ENCODE results near the gene IRAK3.

IRAK3 gene, protein sequence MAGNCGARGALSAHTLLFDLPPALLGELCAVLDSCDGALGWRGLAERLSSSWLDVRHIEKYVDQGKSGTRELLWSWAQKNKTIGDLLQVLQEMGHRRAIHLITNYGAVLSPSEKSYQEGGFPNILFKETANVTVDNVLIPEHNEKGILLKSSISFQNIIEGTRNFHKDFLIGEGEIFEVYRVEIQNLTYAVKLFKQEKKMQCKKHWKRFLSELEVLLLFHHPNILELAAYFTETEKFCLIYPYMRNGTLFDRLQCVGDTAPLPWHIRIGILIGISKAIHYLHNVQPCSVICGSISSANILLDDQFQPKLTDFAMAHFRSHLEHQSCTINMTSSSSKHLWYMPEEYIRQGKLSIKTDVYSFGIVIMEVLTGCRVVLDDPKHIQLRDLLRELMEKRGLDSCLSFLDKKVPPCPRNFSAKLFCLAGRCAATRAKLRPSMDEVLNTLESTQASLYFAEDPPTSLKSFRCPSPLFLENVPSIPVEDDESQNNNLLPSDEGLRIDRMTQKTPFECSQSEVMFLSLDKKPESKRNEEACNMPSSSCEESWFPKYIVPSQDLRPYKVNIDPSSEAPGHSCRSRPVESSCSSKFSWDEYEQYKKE

GRCh38 chr12:66188584-66189485 lies at the start of gene IRAK3:
IRAK3 (plus strand) TSS chr12:66189214; CDS start chr12:66189300, 86 bp downstream.
- DNase-seq = peak; percentile 8

DNA sequence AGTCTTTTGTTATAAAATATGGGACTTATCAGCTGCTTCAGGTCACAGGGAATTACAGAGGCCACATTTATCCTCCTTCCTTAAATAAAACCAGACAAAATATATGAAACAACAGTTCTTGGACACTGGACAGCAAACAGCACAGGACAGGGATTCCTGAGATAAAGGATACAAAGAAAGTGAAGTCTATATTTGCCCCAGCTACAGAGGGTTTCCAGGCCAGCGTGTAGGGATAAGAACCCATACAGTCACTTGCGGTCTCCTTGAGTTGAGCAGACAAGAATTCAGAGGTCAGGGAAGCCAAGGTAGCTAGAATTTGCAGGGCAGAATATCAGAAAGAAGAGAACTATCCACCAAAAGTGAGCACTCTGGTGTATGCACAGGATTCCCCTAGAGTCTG lies 49.7 kb upstream of the IRAK3 start:
- no peak for DNase-seq

DNA sequence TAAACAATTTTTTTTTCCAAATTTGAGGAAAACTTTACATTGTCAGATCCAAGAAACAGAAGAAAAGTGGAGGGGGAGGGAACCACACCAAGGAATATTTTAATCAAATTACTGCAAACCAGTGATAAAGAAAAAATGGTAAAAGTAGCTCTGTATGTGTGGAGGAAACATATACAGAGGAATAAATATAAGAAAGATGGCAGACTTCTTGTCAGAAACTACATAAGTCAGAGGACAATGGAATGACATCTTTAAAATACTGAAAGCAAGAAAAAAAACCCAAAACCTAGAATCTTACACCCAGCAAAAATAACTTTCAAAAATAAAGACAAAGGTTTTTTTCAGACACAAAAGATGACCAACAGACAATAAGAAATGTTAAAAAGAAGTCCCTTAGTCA lies 48.3 kb upstream of the IRAK3 start:
- DNase-seq = no peak

GRCh38 chr12:66141299-66141698 lies 47.7 kb upstream of the IRAK3 start:
- no peak for DNase-seq

- no peak for DNase-seq
Observed at GRCh38 chr12:66142826-66143225, 46.2 kb upstream of the IRAK3 start.

GRCh38 chr12:66143868-66144267 lies 45.1 kb upstream of the IRAK3 start:
- DNase-seq = no peak

DNA sequence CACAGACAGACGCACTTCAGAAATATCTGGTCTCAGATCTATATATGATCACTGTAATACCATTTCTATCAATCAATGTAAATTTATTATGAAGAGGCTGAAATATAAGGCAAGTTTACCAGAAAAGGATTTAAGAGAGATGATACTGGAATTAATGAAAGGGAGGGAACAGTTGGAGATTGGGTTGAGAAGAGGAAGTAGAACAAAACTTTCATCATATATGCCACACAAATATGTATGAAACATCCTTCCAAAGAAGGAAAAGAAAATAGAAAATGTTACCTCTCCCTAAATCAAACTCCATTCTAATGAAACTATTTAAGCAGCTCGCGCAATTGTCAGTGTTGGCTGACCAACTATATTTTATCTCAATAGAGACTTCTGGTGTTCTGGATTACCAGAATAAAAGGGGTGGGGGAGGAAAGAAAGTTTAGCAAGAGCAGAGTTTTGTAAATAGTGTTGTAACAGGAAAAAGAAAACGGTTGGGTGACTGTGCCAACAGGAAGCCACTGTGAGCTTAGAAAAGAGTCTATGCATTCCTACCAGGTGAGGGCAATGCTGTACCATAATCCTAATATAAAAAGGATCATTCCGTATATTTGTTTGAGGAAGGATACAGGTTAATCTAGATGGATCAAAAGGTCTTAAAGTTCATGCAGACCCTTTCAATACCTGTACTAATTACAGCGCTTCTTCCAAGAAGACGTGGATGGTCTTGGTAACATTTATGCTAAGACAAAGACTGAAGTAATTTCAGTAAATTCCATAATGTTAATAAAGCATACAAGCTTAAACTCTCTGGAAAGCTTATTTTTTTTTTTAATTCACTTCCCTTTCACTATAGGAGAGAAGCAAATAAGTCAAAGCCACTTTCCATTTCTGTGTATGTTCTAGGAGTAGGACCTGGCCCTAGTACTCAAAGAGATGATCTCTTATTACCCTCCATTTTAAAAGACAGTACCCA lies 43.9 kb upstream of the IRAK3 start:
- peak; percentile 20 for DNase-seq

- DNase-seq = no peak
Observed at GRCh38 chr12:66149702-66150398, 39.2 kb upstream of the IRAK3 start.

DNA sequence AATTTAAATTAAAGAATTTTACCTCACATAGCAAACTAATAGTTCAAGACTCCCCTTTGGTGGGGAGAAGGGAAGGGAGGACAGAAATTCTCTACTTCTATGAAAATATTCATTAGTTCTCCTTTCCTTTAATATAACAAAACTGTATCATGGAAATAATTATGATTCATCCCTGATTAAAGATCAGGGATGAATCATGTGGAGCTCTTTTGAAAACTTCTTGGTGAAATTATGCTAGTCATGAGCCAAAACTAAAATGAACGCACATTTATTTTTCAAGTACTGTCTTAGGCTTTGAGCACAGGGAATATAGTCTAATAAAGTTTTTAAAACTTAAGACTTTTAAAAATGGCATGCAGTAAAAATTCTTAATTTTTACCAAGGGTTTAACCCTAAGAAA lies 36.3 kb upstream of the IRAK3 start:
- no peak for DNase-seq

DNA sequence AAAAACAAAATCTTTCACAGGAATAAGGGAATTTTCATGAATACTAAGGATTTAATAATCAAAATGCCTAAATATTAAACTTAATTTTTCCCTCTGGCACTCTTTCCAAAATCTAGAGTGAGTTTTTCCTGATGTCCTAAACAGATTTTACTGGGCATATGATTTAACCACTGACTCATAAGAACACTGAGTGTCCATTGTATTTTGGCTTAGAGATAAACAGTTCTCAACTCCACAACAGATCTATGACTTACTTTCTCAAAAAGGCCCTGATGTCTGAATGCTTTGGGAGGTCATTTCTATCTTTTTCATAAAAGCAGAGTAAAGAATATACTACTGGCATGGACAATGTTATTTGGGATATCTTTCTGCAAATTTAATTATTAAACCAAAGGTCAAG lies 34.2 kb upstream of the IRAK3 start:
- DNase-seq = no peak

- DNase-seq = no peak
Observed at GRCh38 chr12:66156654-66157053, 32.4 kb upstream of the IRAK3 start.

GRCh38 chr12:66159123-66159522 lies 29.9 kb upstream of the IRAK3 start:
- no peak for DNase-seq

DNA sequence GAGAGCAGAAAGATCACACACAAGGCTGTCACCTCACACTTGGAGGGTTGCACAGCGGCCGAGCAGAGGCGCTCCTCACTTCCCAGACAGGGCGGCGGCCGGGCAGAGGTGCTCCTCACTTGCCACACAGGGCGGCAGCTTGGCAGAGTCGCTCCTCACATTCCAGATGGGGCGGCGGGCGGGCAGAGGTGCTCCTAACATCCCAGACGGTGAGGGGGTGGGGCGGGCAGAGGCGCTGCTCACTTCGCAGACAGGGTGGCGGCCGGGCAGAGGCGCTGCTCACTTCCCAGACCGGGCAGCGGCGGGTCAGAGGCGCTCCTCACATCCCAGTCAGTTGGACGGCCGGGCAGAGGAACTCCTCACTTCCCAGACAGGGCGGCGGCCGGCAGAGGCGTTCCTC lies 28.3 kb upstream of the IRAK3 start:
- no peak for DNase-seq

DNA sequence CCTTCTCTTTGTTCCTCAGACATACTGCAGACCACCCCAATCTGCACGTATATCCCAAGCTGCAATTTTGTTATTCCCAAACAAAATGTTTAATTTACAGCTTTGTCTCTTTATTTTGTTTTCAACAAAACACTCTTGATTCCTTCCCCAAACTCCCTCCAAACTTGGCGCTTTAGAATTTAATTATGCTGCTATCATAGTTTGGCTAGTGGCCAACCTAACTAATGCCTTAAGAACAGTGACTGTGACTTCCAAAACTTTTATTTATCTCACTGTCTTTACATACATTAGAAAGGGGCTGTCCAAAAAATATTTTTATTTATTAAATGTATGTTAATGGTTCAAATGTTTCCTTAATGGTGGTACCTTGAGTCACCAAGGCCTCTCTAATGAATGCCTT lies 26.3 kb upstream of the IRAK3 start:
- no peak for DNase-seq

- DNase-seq = no peak
Observed at GRCh38 chr12:66163289-66163688, 25.7 kb upstream of the IRAK3 start.

GRCh38 chr12:66164349-66164821 lies 24.6 kb upstream of the IRAK3 start:
- no peak for DNase-seq

DNA sequence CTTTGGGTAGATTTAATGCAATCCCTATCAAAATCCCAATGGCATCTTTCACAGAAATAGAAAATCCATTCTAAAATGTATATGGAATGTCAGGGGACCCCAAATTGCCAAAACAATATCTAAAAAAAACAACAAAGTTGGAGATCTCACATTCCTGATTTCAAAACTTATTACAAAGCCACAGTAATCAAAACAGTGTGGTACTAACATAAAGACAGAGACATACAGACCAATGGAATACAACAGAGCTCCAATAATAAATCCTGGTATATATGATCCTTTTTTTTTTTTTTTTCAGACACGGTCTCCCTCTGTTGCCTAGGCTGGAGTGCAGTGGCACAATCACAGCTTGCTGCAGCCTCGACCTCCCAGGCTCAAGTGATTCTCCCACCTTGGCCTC lies 23.9 kb upstream of the IRAK3 start:
- DNase-seq = no peak

DNA sequence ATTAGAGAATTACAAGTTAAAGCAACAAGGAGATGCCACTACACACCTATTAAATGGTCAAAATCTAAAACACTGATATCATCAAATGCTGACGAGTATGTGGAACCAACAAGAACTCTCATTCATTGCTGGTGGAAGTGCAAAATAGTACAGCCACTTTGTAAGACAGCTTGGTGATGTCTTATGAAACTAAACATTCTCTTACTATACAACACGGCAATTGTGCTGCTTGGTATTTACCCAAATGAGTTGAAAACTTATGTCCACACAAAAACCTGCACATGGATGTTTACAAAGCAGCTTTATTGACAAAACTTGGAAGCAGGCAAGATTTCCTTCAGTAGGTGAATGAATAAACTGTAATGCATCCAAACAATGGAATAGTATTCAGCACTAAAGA lies 22.5 kb upstream of the IRAK3 start:
- no peak for DNase-seq

- DNase-seq = no peak
Observed at GRCh38 chr12:66168410-66168809, 20.6 kb upstream of the IRAK3 start.

GRCh38 chr12:66169221-66170170 lies 19.5 kb upstream of the IRAK3 start, which contains the start of gene TMBIM4:
TMBIM4 (minus strand) TSS chr12:66169996; CDS start chr12:66169951, 45 bp downstream.
- peak; percentile 84 for DNase-seq
